Measurements from ENCODE around the gene NLRP14.

DNA sequence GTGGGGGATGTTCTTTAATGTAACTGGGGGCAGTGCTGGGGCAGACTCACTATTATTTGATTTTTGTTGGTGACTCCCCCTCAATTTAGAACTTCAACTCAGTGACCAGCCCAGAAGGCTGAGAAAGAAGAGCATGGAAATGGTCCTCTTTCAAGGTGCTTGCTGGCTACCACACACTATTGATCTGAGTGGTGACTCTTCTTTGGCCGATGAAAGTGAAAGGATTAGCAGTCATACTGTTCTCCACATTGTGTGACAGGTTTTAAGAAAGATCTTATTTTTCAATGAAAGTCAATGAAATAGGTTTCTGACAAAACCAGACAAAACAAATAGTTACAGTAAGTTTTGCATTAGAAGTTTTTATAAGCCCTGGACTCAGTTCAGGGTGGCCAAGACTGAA, 29.9 kb downstream of the NLRP14 start:
- TF ChIP-seq, protein P1, sequence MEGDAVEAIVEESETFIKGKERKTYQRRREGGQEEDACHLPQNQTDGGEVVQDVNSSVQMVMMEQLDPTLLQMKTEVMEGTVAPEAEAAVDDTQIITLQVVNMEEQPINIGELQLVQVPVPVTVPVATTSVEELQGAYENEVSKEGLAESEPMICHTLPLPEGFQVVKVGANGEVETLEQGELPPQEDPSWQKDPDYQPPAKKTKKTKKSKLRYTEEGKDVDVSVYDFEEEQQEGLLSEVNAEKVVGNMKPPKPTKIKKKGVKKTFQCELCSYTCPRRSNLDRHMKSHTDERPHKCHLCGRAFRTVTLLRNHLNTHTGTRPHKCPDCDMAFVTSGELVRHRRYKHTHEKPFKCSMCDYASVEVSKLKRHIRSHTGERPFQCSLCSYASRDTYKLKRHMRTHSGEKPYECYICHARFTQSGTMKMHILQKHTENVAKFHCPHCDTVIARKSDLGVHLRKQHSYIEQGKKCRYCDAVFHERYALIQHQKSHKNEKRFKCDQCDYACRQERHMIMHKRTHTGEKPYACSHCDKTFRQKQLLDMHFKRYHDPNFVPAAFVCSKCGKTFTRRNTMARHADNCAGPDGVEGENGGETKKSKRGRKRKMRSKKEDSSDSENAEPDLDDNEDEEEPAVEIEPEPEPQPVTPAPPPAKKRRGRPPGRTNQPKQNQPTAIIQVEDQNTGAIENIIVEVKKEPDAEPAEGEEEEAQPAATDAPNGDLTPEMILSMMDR (IDR thresholded peaks at IDR 0.05), result no peak
- TF ChIP-seq POLR2A (IDR thresholded peaks at IDR 0.05), result no peak
